GM21367 (cell line): ENCODE measurements around the gene TMEM176A.
"Not testable (repeated sequence)": the region's sequence is repeated elsewhere in the genome, so short reads cannot be mapped to it uniquely, and the experiment has no call there.

Experiments
- ATAC-seq: cut with Tn5 transposase; IDR thresholded peaks from one replicate; pipeline ENCODE4 v1.9.1; 2021; ENCODE audit not compliant: unreplicated experiment

Gene TMEM176A

GRCh38 chr7:150800581-150801241 is at the start of gene TMEM176A:
Gene TMEM176A, plus strand, starts transcription at chr7:150800769. Its CDS starts 782 bp downstream, at chr7:150801551.
- no peak for ATAC-seq

- ATAC-seq = no peak
These were observed 48.9 kb upstream of the TMEM176A start for GRCh38 chr7:150751702-150752101.

- no peak for ATAC-seq
These were observed 47.3 kb upstream of the TMEM176A start for GRCh38 chr7:150753239-150753638.

GRCh38 chr7:150753826-150754603 is 46.6 kb upstream of the TMEM176A start:
- ATAC-seq = no peak

- ATAC-seq = no peak
These were observed 45.6 kb upstream of the TMEM176A start for GRCh38 chr7:150754951-150755350.

GRCh38 chr7:150755473-150756099 is 45.0 kb upstream of the TMEM176A start:
- ATAC-seq = no peak

- no peak for ATAC-seq
These were observed 44.4 kb upstream of the TMEM176A start for GRCh38 chr7:150756166-150756565.

GRCh38 chr7:150756858-150757257 is 43.7 kb upstream of the TMEM176A start:
- ATAC-seq = no peak

GRCh38 chr7:150759479-150759878 is 41.1 kb upstream of the TMEM176A start:
- no peak for ATAC-seq

GRCh38 chr7:150766334-150766709 is 34.2 kb upstream of the TMEM176A start:
- ATAC-seq = no peak

- ATAC-seq = no peak
These were observed 30.8 kb upstream of the TMEM176A start for GRCh38 chr7:150769768-150770167.

- not testable (repeated sequence) for ATAC-seq
These were observed 26.4 kb upstream of the TMEM176A start for GRCh38 chr7:150774131-150774530.

GRCh38 chr7:150778014-150778737 is 22.4 kb upstream of the TMEM176A start:
- ATAC-seq = no peak

- no peak for ATAC-seq
These were observed 21.7 kb upstream of the TMEM176A start for GRCh38 chr7:150778738-150779301.

- ATAC-seq = no peak
These were observed 20.3 kb upstream of the TMEM176A start for GRCh38 chr7:150780292-150780691.

- no peak for ATAC-seq
These were observed 19.5 kb upstream of the TMEM176A start for GRCh38 chr7:150781103-150781502.

GRCh38 chr7:150781961-150782360 is 18.6 kb upstream of the TMEM176A start:
- ATAC-seq = no peak

GRCh38 chr7:150784120-150784736 is 16.3 kb upstream of the TMEM176A start:
- ATAC-seq = no peak

- ATAC-seq = no peak
These were observed 15.6 kb upstream of the TMEM176A start for GRCh38 chr7:150784954-150785353.
